Liver (tissue), 2 donors: ENCODE results near the gene SLC4A7.

ENCODE experiments used
- HNF4A ChIP-seq, 2 donors: conservative IDR thresholded peaks; 2 replicates each; pipeline ENCODE4 v1.6.1; 2016; ENCODE audit warnings: antibody characterized with exemption in 2 of 2, mild to moderate bottlenecking in 2 of 2
- ZBTB33 ChIP-seq: IDR thresholded peaks from 2 replicates; pipeline ENCODE4 v1.6.1; 2016; ENCODE audit warnings: antibody characterized with exemption
- donor health status: healthy.

- no peak for TF ChIP-seq HNF4A (conservative IDR thresholded peaks at IDR 0.05)
- no peak for TF ChIP-seq ZBTB33
These were observed 158.0 kb downstream of the SLC4A7 start for GRCh38 chr3:27326202-27326601.
